Glomerular endothelial cell (primary cell): Measurements from ENCODE around the gene KCNA5. TPM values are rescaled to one million over a fixed set of nuclear protein-coding genes. Genes with fewer than 3 reads are reported as not detected.

Source experiments
- DNase-seq: peaks from one replicate; pipeline ENCODE4 v3.0.0-alpha.2; 2011; ENCODE audit warnings: low read depth, low spot score; ENCODE audit errors: extremely low read depth
- total RNA-seq: library from RNA; depleted of rRNA; stranded (reverse); fragments of >200 nt; gene quantifications from 2 replicates; pipeline ENCODE4 v1.2.3, GENCODE V29; 2015

The KCNA5 gene
- not detected in 2 replicates for total RNA-seq

DNA sequence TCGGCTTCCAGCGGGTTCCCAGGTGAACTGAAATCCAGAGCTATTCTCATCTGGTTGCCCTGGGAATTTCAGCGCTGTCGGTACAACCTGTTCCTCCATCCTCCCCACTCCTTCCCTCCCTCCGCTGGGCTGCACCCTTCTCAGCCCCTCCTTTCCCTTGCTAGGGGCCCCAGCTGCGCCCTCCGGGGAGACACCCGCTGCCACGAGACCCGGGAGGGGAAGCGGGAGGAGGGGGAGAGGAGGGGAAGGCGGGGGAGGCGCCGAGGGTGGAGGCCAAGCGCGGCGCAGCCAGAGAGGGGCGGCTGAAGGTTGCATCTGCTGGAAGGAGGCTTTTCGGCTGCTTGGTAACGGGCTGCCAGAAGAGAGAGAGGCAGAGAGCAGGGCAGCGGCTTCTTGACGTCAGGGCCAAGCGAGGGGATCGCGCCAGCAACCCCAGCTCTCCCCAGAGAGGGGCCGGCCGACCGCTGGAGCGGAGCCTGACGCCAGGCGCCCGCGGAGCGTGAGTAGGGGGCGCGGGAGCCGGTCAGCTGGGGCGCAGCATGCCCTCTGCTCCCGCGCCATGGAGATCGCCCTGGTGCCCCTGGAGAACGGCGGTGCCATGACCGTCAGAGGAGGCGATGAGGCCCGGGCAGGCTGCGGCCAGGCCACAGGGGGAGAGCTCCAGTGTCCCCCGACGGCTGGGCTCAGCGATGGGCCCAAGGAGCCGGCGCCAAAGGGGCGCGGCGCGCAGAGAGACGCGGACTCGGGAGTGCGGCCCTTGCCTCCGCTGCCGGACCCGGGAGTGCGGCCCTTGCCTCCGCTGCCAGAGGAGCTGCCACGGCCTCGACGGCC, at the start of gene KCNA5:
TSS of gene KCNA5 (plus strand) at position 291 of the 831 bp plus-strand sequence. CDS start at position 560, 269 bp downstream.
- DNase-seq: no peak

DNA sequence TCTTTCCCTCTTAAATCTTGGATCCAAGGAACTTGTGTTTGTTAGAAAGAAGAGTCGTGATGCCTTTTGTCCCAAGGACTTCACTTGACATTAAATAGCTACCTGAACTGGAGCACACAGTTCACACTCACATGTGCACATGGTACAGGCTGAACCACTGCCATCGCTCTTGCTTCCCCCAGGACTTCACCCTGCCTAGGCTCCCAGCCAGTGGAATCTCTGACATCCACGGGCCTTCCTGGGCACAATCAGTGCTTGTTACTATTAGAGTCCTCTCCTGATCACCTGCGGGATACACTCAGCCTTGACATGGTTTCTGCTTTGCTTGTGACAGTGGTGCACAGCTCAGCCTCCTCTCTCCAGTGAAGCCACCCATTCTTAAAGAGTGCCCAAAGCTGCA, 49.1 kb upstream of the KCNA5 start:
- no peak for DNase-seq

DNA sequence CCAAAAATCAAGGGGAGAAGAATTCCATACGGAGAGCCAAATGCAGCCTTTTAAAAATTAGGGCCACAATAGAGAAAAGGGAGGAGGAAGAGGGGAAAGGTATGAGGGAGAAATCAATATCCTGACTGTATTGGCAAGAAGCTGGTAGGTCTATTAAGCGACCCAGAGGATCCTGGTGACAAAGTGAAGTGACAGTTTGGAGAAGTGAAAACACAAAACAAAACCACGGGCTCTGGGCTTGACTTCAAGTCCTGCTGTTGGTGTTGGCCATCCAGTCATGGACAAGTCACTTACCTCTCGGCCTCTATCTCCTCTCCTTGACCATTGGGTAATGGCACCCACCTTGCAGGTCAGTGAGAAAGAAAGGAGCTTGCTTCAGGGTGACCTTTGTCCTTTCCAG, 47.0 kb upstream of the KCNA5 start:
- no peak for DNase-seq

DNA sequence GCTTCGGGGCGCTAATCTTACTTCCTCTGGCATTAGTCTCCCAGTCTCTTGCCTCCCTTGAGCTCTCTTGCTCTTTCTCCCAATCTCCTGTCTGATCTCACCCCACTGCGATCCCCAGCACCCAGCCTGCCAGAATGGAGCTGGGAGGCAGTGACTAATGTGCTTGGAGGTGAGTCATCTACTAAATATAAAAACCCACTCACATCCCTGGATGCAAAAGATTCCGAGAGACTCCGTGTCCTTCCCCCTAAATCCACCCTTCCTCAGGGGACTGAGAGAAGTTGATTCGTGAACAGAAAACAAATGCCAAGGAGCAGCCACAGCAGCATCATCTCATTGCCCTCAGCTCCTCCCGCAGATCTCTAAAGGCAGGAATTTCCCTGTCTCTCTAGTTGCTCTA, 45.7 kb upstream of the KCNA5 start:
- DNase-seq: no peak

DNA sequence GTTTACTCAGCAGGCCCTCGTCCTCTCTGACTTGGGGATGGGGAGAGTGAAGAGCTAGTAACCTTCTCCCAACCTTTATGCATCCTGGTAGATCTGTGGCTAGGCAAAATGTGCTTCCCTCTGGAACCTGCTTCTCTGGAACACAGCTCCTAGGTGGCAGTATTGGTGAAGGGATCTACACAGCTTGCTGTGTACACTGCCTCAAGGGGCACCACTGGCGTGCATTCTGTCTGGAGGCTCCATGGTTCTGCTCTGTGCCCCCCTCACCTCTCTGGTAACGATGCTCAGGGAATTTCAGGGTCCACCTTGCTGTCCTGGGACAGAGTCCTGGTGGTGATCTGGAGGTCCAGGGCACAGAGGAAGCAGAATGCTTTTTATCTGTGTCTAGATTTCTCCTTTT, 43.5 kb upstream of the KCNA5 start:
- no peak for DNase-seq

DNA sequence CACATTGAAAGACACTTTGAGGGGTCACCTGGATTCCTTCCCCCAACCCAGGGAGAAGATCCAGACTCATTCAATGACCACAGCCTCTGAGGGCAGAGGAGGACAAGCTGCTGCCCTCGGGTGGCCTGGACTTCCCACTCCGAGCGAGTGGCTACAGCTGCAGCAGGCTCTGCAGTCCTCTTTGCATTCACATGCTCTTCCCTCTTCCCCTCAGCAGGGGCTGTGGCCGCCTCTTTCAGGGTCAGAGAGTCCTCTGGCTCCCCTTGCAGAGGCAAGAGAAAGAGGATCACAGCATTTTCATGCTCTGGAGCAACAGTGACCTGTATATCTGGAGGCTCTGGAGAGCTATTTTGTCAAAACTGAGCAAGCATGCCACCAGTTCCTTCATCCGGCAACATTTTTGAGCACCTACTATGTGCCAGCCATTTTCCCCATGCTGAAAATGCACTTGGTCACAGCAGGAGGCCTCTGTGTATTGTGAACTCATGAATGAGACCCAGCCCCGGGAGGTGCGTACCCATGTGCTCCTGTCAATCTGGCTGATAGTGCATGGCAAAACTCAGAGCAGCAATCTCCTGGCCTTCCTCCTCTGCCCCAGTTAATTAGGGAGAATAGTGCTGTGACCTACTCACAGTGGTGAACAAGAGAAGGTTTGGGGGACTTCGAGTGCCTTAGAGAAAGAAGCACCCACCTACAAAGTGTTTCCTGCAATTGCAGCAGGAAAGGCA, 42.9 kb upstream of the KCNA5 start:
- DNase-seq: no peak

DNA sequence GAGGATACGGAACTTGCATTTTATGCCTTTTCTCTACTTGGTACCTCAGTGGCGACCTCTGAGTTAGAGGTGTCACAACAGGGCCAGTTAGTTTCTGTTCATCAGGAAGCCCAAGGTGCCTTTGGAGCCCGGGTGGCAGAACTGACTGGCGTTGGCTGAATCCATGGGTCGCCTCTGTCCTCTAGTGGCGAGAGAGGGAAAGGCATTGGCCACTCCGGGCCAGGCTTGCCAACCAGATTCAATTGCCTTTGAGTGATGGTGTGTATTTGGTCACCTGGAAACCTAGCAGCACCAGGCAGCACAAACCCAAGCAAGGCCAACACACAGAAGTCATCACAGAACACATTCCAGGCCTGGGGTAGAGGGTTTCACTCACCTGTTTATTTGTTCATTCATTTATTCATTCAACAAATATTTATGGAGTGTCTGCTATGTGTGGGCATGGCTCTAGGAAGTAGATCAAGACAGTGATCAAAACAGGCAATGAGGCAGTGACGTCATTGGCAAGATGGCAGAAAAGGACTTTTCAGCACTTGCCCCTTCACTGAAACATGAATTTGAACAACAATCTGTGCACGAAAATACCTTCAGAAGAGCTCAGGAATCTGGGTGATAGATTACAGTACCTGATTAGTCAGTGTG, 40.5 kb upstream of the KCNA5 start:
- DNase-seq: peak; percentile 16

DNA sequence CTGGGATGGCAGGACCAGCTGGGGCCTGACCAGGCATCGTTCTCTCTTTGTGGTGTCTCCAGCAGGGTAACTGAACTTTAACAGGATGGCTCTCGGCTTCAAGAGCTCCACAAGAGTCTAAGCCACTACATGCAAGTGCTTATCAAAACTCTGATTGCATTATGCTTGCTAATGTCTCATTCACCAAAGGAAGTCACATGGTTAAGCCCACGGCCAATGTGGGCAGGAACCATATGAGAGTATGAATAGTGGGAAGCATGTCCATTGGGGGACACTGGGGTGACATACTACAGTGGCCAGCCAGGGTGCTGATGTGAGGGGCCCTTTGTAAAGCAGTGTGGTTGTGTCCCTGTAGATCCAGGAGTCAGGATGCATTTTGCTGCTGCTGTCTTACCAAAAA, 35.0 kb upstream of the KCNA5 start:
- no peak for DNase-seq

DNA sequence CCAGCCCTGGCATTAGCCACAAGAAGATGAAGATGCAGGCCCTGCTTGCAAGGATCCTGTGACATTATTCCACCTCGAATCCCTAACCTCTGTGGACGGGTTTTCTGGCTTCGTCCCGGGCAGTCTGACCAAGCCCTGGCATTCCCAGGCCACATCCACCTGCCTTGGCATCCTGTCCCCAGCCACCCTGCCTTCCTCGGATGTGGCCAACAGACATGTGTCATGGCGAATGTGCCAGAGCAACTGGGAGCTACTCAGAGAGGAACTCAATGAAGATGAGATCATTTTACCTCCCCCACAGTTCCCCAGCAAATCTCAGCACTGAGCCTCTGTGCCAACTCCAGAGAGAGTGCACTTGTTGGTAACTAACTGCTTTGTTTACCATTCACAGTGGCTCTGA, 33.5 kb upstream of the KCNA5 start:
- no peak for DNase-seq

DNA sequence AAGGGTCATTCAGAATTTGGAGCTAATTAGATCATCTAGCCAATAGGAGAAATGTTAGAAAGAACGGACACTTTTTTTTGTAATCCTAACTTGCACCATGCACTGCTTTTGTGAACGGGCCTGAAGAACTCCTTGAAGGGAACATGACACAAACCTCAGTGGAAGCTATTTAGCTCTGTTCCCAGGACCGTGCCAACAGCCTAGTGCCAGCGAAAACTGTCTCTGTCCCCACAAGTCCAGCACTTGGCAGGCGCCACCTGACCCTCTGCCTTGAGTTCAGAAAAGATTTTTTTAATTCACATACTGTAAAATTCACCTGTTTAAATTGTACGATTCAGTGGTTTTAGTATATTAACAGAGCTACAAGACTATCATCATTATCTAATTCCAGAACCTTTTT, 31.3 kb upstream of the KCNA5 start:
- no peak for DNase-seq

DNA sequence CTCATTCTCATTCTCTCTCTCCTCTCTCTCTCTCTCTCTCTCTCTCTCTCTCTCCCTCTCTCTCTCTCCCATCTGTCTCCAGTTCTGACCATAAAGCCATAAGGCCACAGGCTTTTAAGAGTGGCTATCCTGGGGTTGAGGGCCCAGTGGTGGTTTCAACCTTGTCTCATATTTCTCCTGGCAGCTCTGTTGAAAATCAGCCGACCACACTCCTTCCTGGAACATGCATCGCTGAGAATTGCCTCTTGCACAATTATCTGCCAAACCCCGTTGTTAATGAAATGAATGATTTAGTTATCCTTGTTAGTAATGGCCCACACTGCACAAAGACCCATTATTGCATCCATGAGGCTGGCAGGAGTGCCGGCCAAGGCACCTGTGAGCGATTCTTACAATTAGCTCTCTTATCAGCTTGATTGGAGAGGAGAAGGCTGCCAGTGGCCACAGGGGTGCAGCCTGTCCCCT, 30.4 kb upstream of the KCNA5 start:
- no peak for DNase-seq

DNA sequence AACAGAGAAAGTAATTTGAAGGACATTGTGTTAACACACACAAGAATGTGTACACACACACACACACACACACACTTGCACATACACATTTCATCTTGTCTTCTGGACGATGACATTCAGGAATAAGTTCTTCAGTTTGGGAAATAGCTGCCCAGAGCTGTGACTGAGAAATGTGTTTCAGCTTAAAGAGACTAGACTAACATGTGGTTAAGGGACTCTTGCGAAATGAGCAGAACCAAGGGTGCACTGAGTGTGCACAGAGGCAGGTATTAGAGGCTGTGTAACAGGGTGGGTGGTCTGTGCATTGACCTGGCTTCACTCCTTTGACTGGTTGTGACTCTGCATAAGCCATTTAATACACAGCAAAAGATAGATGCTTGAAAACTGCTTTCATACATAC, 29.4 kb upstream of the KCNA5 start:
- DNase-seq: no peak

DNA sequence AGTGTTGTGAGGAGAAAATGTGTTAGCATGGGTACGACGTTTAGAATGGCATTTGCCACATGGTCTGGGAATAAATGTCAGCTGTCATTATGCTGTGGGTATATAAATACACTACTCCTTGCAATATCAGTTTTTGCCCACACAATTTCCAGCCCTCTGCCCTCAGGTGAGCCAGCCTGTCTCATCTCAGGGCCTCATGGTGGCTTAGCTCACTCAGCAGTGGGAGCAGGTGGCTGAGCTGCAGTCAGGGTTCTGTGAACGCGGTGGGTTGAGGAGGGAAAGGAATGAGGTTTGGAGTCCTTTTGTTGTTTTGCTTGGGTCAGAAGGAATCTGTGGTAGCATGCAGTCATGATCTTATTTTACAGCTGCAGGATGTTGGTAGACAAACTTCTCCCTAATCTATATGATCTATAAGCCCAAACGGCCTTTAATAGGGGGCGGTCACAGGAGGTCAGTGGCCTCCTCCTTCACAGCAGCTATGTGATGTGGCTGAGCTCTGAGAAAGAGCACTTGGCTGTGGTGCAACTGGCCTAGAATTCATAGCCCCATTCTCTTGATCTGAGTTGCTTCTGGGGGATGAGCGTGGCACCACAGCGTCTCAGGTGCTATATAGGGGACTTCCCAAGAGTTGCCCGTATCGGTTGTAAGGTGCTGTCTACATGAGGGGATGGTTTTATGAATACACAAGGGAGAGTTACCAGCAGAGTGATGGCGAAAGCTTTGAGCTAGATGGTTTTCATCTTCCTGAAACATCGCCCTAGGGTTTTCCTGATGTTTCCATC, 27.8 kb upstream of the KCNA5 start:
- DNase-seq: no peak

DNA sequence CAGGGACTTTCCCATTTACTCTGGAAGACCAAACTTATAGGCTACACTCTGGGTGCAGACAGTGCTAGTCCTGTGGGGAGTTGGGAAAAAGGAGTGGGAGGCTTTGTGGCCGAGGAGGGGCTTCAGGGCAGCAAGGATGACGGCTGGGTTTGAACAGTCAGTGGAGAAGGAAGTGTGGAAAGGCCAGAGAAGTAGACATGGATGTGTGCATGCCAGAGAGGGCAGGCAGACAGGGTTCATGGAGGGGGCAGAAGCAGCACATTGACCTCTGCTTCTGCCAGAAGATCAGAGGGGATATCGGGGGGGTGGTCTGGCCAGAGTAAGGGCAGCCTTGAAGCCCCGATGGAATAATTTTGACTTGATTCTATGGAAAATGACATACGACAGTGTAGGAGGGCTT, 27.2 kb upstream of the KCNA5 start:
- DNase-seq: no peak

DNA sequence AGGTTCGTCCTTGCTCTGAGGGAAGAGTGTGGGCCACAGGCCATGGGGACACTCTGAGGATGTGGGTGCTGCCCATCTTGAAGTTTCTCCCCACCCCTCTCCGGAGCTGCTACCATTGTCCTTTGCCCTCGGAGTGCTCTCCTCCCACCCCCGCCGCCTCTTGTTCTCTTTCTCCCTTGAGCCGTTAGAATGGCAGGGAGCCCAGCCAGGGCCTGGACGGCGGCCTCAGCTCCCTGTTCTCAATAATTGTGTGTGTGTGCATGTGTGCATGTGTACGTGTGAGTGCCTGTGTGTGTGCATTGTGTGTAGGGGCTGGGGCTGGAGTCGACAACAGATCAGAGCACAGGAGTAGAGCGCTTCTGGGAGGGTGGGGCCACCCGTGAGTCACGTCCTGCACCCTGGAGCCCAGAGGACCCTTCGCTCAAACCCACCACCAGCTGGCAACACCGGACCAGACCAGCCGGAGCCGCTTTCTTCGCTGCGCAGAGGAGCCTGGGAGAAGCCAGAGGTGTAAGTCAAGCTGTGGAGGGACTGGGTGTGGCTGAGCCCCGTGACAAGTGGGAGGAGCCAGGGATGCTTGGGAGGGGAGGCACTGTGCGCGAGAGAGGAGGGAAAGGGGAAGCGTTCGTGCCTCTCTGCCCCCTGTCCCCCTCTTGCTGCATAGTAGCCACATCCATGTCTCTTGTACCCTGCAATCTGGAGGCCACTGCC, 25.9 kb upstream of the KCNA5 start:
- DNase-seq: no peak

DNA sequence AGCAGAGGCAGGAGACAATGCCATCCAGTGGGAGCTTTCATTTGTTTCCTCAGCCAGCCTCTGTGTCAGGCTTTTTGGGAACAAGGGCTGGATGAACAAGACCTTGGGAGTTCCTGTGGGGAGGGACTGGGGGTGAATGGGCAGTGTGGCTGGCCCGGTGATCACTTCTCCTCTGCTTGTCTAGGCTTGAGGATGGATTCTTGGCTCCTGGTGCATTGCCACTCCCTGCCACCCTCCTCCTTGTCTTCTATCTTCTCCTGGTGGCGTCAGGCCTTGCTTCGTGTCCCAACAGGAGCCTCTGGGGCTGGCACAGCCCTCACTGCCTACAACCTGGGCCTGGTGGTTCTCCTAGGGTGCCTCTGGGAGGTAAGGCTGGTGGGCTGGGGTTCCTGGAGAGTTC, 25.0 kb upstream of the KCNA5 start:
- no peak for DNase-seq

DNA sequence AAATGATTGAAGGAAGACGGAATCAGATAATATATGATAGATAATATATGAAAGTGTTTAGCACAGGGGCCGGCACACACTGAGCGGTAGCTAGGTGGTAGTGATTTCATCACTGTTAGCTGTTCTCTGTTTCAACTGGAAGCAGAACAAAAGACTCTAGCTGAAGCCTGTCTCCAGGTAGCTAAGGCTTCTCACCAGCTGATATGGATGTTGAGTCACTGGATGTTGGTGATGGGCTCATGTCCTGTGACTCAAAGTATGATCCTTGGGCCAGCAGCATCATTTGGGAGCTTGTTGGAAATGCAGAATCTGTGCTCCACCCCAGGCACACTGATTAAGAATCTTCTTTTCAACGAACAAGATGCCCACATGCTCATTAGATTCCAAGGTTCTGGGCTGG, 21.7 kb upstream of the KCNA5 start:
- DNase-seq: no peak

DNA sequence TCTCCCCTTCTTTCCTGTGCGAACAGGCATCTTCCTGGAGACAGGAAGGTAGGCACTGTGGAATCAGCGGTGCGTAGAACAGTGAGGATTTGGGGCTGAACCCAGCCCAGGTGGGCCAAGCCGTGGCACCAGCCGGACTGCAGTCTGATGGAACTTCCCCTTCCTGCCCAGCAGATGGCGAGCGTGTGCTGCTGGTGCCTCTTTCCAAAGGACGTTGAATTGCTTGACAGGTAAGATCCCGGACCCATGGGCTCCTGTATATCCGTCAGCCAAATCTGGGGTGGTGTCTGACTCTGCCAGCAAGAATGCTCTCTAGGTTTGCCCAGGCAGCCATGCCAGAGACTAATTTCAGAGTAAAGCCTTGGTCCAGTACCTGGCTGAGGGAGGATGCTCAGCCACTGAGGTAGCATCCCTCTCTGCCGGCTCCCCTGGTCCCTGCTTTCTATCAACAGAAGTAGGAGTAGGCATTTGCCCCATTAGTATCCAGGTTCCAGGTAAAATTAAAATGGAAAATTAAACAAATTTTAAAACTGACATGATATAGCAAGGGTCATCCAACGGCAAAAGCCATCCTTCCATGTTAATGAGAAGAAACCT, 21.1 kb upstream of the KCNA5 start:
- DNase-seq: no peak

DNA sequence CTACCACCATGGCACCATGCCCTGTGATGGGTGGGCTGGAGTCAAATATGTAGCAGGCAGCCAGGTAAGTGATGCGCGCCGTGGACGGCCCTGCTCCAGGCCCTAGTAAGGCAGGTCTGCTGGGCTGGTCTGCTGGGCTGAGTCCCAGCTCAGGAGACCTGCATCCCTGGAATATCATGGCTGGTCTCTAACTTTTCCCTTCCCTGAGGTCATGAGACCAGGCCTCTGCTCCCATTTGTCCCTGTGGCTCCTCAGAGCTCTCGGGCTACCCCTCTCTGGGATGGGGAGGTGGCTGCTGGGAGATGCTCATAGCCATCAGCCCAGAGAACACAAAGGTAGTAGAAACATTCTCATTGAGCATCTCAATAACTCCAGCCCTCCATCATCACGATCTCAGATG, 19.8 kb upstream of the KCNA5 start:
- no peak for DNase-seq
